Smooth muscle cell (in vitro differentiated cells): ENCODE data around the gene TMEM169. TPM values are rescaled to one million over a fixed set of nuclear protein-coding genes. Genes with fewer than 3 reads are reported as not detected.

Experiments used
- DNase-seq: peaks from one replicate; lab custom pipeline; 2025; ENCODE audit not compliant: unreplicated experiment; lab: John Stamatoyannopoulos, UW
- H2AFZ ChIP-seq: fragments of 200-600 bp; sonication (generic); 2 replicates; pipeline ENCODE4 v1.6.0; 2016; ENCODE audit warnings: antibody characterized with exemption, low read depth, mild to moderate bottlenecking
- H3F3A ChIP-seq: fragments of 200-600 bp; sonication (generic); 2 replicates; pipeline ENCODE4 v1.6.0; 2017; ENCODE audit warnings: antibody characterized with exemption, low read depth
- H3K27ac ChIP-seq: fragments of 200-600 bp; sonication (generic); 2 replicates; pipeline ENCODE4 v1.5.1; 2016; ENCODE audit warnings: low read depth, mild to moderate bottlenecking
- H3K27me3 ChIP-seq: fragments of 200-600 bp; sonication (generic); 2 replicates; pipeline ENCODE4 v1.6.1; 2016; ENCODE audit warnings: low read depth, mild to moderate bottlenecking
- H3K36me3 ChIP-seq: fragments of 200-600 bp; sonication (generic); 2 replicates; pipeline ENCODE4 v1.5.1; 2016; ENCODE audit warnings: low read depth
- H3K4me1 ChIP-seq: fragments of 200-600 bp; sonication (generic); 2 replicates; pipeline ENCODE4 v1.5.1; 2016; ENCODE audit warnings: low read depth
- H3K4me2 ChIP-seq: fragments of 200-600 bp; sonication (generic); 2 replicates; pipeline ENCODE4 v1.6.0; 2016; ENCODE audit warnings: mild to moderate bottlenecking
- H3K4me3 ChIP-seq: fragments of 200-600 bp; sonication (generic); 2 replicates; pipeline ENCODE4 v1.5.1; 2016; ENCODE audit warnings: mild to moderate bottlenecking
- H3K79me2 ChIP-seq: fragments of 200-600 bp; sonication (generic); 2 replicates; pipeline ENCODE4 v1.6.0; 2016; ENCODE audit warnings: low read depth, mild to moderate bottlenecking
- H3K9ac ChIP-seq: fragments of 200-600 bp; sonication (generic); 2 replicates; pipeline ENCODE4 v1.6.0; 2016; ENCODE audit warnings: low read depth
- H3K9me3 ChIP-seq: fragments of 200-600 bp; sonication (generic); replicated peaks from 2 replicates; pipeline ENCODE4 v1.5.1; 2016; ENCODE audit warnings: low read depth
- H4K20me1 ChIP-seq: fragments of 200-600 bp; sonication (generic); 2 replicates; pipeline ENCODE4 v1.6.0; 2016; ENCODE audit warnings: low read depth
- WGBS: methylation state at CpG from one replicate; pipeline ENCODE4 v1.1.7; 2016; ENCODE audit warnings: low lambda C conversion rate; 5-methylcytosine and 5-hydroxymethylcytosine counted together
- polyA plus RNA-seq: library from polyadenylated mRNA; unstranded; fragments of >200 nt; fragmentation: Nextera tagmentation; extraction: Ambion mirVana; gene quantifications from 2 replicates; pipeline ENCODE4 v1.2.1, GENCODE V29; 2016
- total RNA-seq: library from RNA; depleted of rRNA; stranded (reverse); fragments of >200 nt; gene quantifications from 2 replicates; pipeline ENCODE4 v1.2.3, GENCODE V29; 2014
- TF ChIP-seq, protein P1 (sequence below): fragments of 200-600 bp; sonication (generic); IDR thresholded peaks from 2 replicates; pipeline ENCODE4 v1.5.1; 2017; ENCODE audit warnings: borderline replicate concordance, mild to moderate bottlenecking, antibody characterized with exemption; ENCODE audit not compliant: insufficient read depth, poor library complexity, severe bottlenecking

The TMEM169 gene
- total and polyA plus RNA-seq, 2 experiments from 2014 or later: 3.6 to 5.7 TPM

DNA sequence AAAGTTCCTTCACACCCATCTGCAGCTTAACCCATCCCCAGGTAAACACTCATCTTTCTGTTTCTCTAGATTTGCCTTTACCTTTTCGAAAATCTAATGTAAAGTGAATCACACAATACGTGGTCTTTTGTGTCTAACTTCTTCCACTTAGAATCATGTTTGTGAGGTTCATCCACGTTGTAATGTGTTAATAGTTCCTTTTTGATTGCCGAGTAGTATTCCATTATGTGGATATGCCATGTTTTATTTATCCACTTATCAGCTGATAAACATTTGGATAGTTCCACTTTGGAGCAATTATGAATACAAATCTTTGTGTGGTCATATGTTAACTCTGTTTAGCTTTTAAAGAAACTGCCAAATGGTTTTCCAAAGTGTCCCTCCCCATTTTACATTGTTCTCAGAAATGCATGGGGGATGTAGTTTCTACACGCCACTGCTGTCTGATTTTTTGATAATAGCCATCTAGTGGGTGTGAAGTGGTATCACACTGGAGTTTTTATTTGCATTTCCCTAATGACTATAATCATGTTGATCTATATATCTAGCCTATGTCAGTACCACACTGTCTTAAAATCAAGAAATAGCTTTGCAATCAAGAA, 22.4 kb upstream of the TMEM169 start:
- no peak overlapping the region for H3K27ac ChIP-seq
- no peaks in the 10 kb centered on the region for H4K20me1 ChIP-seq
- no peak overlapping the region for H3K9ac ChIP-seq
- H3K36me3 ChIP-seq: no peaks in the 10 kb centered on the region
- no peaks in the 10 kb centered on the region for H3K9me3 ChIP-seq
- H3K4me2 ChIP-seq: no peak overlapping the region
- H2AFZ ChIP-seq: no peak overlapping the region
- H3K27me3 ChIP-seq: no peaks in the 10 kb centered on the region
- WGBS: 95% methylated on average over 5 of the region's 5 CpGs
- no peaks in the 10 kb centered on the region for H3K4me1 ChIP-seq
- H3K79me2 ChIP-seq: no peaks in the 10 kb centered on the region
- DNase-seq: no peak
- TF ChIP-seq, protein P1, sequence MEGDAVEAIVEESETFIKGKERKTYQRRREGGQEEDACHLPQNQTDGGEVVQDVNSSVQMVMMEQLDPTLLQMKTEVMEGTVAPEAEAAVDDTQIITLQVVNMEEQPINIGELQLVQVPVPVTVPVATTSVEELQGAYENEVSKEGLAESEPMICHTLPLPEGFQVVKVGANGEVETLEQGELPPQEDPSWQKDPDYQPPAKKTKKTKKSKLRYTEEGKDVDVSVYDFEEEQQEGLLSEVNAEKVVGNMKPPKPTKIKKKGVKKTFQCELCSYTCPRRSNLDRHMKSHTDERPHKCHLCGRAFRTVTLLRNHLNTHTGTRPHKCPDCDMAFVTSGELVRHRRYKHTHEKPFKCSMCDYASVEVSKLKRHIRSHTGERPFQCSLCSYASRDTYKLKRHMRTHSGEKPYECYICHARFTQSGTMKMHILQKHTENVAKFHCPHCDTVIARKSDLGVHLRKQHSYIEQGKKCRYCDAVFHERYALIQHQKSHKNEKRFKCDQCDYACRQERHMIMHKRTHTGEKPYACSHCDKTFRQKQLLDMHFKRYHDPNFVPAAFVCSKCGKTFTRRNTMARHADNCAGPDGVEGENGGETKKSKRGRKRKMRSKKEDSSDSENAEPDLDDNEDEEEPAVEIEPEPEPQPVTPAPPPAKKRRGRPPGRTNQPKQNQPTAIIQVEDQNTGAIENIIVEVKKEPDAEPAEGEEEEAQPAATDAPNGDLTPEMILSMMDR: no peak
- H3K4me3 ChIP-seq: no peak overlapping the region
- H3F3A ChIP-seq: peaks cover 5% of the 10 kb centered on the region

DNA sequence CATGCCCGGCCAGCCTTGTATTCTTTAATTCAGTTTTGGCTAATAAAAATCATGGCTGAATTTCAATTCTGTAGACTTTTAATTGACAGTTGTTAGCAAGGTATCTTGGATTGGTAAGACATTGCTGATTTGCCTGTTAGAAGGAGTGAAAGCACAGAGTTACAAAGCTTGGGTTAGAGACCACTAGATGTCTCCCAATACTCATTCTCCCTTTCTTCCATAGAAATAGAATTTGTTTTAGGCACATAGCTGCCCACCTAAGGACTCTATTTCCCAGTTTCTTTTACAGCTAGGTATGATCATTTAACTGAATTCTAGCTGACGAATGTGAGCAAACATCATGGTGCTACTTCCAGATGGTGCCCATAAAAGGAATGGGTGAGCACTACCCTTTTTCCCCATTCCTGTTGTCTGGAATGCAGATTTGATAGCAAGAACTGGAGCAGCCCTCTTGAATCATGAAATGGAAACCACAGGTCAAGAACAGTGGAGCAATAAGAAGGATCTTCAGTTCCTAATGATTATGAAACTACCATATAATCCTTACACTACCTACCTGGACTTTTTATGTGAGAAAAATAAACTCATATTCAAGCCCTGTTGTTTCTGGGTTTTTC, 17.6 kb upstream of the TMEM169 start:
- H3K4me1 ChIP-seq: no peaks in the 10 kb centered on the region
- H3K4me3 ChIP-seq: no peak overlapping the region
- DNase-seq: no peak
- TF ChIP-seq, protein P1: no peak
- H3K9me3 ChIP-seq: no peaks in the 10 kb centered on the region
- no peak overlapping the region for H3K27ac ChIP-seq
- H3K4me2 ChIP-seq: no peak overlapping the region
- no peak overlapping the region for H2AFZ ChIP-seq
- no peak overlapping the region for H3K9ac ChIP-seq
- WGBS: 92% methylated on average over 2 of the region's 2 CpGs
- no peaks in the 10 kb centered on the region for H4K20me1 ChIP-seq
- H3K27me3 ChIP-seq: no peaks in the 10 kb centered on the region
- no peaks in the 10 kb centered on the region for H3K79me2 ChIP-seq
- H3F3A ChIP-seq: no peaks in the 10 kb centered on the region
- H3K36me3 ChIP-seq: no peaks in the 10 kb centered on the region

DNA sequence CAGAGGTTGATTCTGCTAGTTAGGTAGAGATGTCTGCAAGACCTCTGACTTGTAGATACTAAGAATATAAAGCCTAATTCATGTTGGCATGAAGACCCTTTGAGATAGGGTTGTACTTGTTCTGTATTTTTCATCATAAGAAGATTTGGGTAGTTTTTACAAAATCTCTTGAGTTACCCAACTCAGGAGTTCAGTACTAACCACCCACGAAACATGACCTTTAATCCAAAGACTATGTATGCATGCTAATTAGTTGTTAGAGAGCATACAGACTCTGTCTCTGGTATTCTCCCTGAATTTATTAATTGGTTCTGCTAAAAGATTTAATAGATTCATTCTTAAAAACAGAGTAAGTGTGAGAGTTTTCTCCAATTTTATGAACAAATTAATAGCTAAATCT, 17.1 kb upstream of the TMEM169 start:
- Histone ChIP-seq H3K4me1 (no peaks in the 10 kb centered on the region), H3K27me3 (no peaks in the 10 kb centered on the region), H3F3A (no peaks in the 10 kb centered on the region), H2AFZ (no peak overlapping the region), H4K20me1 (no peaks in the 10 kb centered on the region), H3K79me2 (no peaks in the 10 kb centered on the region), H3K36me3 (no peaks in the 10 kb centered on the region), H3K9ac (no peak overlapping the region), H3K27ac (no peak overlapping the region), H3K4me3 (no peak overlapping the region), H3K9me3 (no peaks in the 10 kb centered on the region), H3K4me2 (no peak overlapping the region)
- DNase-seq: no peak
- 89% methylated on average over 1 of the region's 1 CpG for WGBS
- TF ChIP-seq, protein P1: no peak

DNA sequence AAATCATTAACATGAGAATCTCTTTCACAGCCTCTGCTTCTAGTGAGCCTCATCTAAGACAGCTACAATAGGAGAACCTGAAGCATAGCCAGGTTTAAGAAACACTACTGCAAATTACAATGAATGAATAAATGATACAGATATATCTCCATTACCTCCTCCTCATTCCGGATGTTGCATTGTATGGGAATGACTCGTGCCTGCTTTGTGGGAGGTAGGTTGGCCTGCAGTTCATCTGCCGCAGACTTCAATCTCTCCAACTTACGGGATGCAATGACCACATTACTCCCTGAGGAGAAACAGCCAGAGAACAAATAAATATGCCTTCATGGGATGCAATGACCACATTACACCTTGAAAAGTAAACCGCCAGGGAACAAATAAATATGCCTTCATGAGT, 15.5 kb upstream of the TMEM169 start:
- 64% methylated on average over 5 of the region's 5 CpGs for WGBS

More for the DNA sequence above, 15.5 kb upstream of the TMEM169 start:
- no peak overlapping the region for H3K27ac ChIP-seq
- no peaks in the 10 kb centered on the region for H3K27me3 ChIP-seq
- H3K9me3 ChIP-seq: no peaks in the 10 kb centered on the region
- TF ChIP-seq, protein P1: no peak
- H3K4me3 ChIP-seq: no peak overlapping the region
- no peaks in the 10 kb centered on the region for H4K20me1 ChIP-seq
- no peak overlapping the region for H3K9ac ChIP-seq
- H3K36me3 ChIP-seq: no peaks in the 10 kb centered on the region
- no peak for DNase-seq
- no peaks in the 10 kb centered on the region for H3K79me2 ChIP-seq
- H3K4me1 ChIP-seq: no peaks in the 10 kb centered on the region
- no peak overlapping the region for H2AFZ ChIP-seq
- no peak overlapping the region for H3K4me2 ChIP-seq
- no peaks in the 10 kb centered on the region for H3F3A ChIP-seq
